Hepatocyte (in vitro differentiated cells): Measurements from ENCODE around the gene SLC39A12.

Experiments used
- CTCF ChIP-seq: fragments of 200-600 bp; sonication (generic); IDR thresholded peaks from 2 replicates; pipeline ENCODE4 v1.5.1; 2016; ENCODE audit warnings: antibody characterized with exemption, mild to moderate bottlenecking; ENCODE audit not compliant: poor library complexity
- EZH2 ChIP-seq: fragments of 200-600 bp; sonication (generic); IDR thresholded peaks from 2 replicates; pipeline ENCODE4 v1.6.1; 2016; ENCODE audit warnings: antibody characterized with exemption, mild to moderate bottlenecking, borderline replicate concordance
- EZH2phosphoT487 ChIP-seq: fragments of 200-600 bp; sonication (generic); IDR thresholded peaks from one replicate; pipeline ENCODE4 v1.6.1; 2018; ENCODE audit warnings: antibody characterized with exemption, mild to moderate bottlenecking, low read depth, moderate library complexity; ENCODE audit not compliant: unreplicated experiment, severe bottlenecking

- TF ChIP-seq CTCF (no peak), EZH2 (no peak), EZH2phosphoT487 (no peak)
These were observed 58.3 kb downstream of the SLC39A12 start for GRCh38 chr10:18010050-18010449.
